22Rv1 (cell line): ENCODE measurements around the gene CAPRIN1.

Experiments used
- CTCF ChIP-seq: fragments of 450-650 bp; IDR thresholded peaks from 2 replicates; pipeline ENCODE4 v1.5.1; 2017; ENCODE audit warnings: mild to moderate bottlenecking
- ZFX ChIP-seq: fragments of 450-650 bp; IDR thresholded peaks from 2 replicates; pipeline ENCODE4 v1.6.1; 2017; ENCODE audit warnings: antibody characterized with exemption, borderline replicate concordance

DNA sequence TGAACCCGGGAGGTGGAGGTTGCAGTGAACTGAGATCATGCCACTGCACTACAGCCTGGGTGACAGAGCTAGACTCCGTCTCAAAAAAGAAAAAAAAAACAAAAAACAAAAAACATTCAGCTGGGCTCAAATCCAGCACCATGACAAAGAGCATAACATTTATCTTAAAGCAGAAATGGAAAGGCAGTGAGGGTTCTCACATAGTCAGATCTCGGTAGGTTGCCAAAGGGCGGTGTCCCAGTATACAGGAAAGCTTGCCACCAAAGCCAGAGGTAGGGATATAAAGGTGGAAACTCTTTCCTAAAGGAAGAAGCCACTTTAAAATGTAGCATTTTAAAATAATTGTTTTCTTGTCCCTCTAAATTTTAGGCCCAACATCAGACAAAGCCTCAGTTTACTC is 22.4 kb upstream of the CAPRIN1 start:
- TF ChIP-seq CTCF (no peak), ZFX (no peak)
